GM12892 (cell line): ENCODE measurements around the gene YJU2.

ENCODE experiments used
- POLR2A ChIP-seq: IDR thresholded peaks from 2 replicates; pipeline ENCODE4 v1.6.1; 2011; ENCODE audit warnings: low read depth, low read length, control low read depth
- POLR2AphosphoS5 ChIP-seq: IDR thresholded peaks from 2 replicates; pipeline ENCODE4 v1.6.1; 2011; ENCODE audit warnings: low read depth, low read length, control low read depth
- TAF1 ChIP-seq: IDR thresholded peaks from 2 replicates; pipeline ENCODE4 v1.6.1; 2011; ENCODE audit warnings: low read depth, mild to moderate bottlenecking, control low read depth, low read length, borderline replicate concordance

GRCh38 chr19:4295972-4296771, 49.3 kb downstream of the YJU2 start:
- no peak for TF ChIP-seq POLR2A
- TF ChIP-seq POLR2AphosphoS5, result no peak
- no peak for TF ChIP-seq TAF1
